Measurements from ENCODE around the gene ADM.

The ADM gene

GRCh38 chr11:10304495-10305261 lies at the start of gene ADM:
TSS of gene ADM (plus strand) at chr11:10305073. CDS start at chr11:10305701, 628 bp downstream.
- no peaks in the 10 kb centered on the region for H3K9me2 ChIP-seq (replicated peaks; ENCODE audit: insufficient read depth, low read length)
- no peaks in the 10 kb centered on the region for H3K9me3 ChIP-seq (replicated peaks; ENCODE audit: insufficient read depth, low read length)
- H3K27me3 ChIP-seq (replicated peaks; ENCODE audit: insufficient read depth, low read length): no peaks in the 10 kb centered on the region
- DNase-seq: peak; percentile 93
- peaks cover 17% of the 10 kb centered on the region for H3K36me3 ChIP-seq (replicated peaks; ENCODE audit: insufficient read depth, low read length)
- H3F3A ChIP-seq (ENCODE audit: insufficient read depth, low read length): peaks cover 75% of the 10 kb centered on the region
- H3K79me2 ChIP-seq (ENCODE audit: low read length): peaks cover 66% of the 10 kb centered on the region
- peaks cover 15% of the 10 kb centered on the region for H3K4me1 ChIP-seq (ENCODE audit: low read length)
- 0 out of 2 replicates have a peak, but pooled peaks cover 7% of the 10 kb centered on the region for H4K20me1 ChIP-seq (ENCODE audit: insufficient read depth, low read length)
- H3K9ac ChIP-seq (ENCODE audit: low read length): peak within 1 kb of the TSS; percentile 97
- H3K4me2 ChIP-seq (ENCODE audit: low read depth, low read length): peak within 1 kb of the TSS; percentile 95
- peak within 1 kb of the TSS; percentile 96 for H3K4me3 ChIP-seq (ENCODE audit: low read length)
- peak within 1 kb of the TSS; percentile 97 for H3K27ac ChIP-seq (ENCODE audit: low read length)
- peak within 1 kb of the TSS; percentile 60 for H2AFZ ChIP-seq (ENCODE audit: low read length)
- no peak for TF ChIP-seq EZH2 (optimal IDR thresholded peaks at IDR 0.05; ENCODE audit: low read depth, low read length)
- TF ChIP-seq CTCF (IDR thresholded peaks at IDR 0.05; ENCODE audit: low read length): peak; percentile 66
- no peak for TF ChIP-seq EZH2phosphoT487 (IDR thresholded peaks at IDR 0.05; ENCODE audit: low read length)

GRCh38 chr11:10255388-10256125 lies 49.3 kb upstream of the ADM start:
- Histone ChIP-seq H3K9ac (ENCODE audit: low read length) (no peak overlapping the region), H3K4me3 (ENCODE audit: low read length) (no peak overlapping the region), H2AFZ (ENCODE audit: low read length) (no peak overlapping the region), H3K79me2 (ENCODE audit: low read length) (no peaks in the 10 kb centered on the region; the same call in 1 of the 2 replicates), H4K20me1 (ENCODE audit: insufficient read depth, low read length) (no peaks in the 10 kb centered on the region), H3F3A (ENCODE audit: insufficient read depth, low read length) (no peaks in the 10 kb centered on the region), H3K27me3 (replicated peaks; ENCODE audit: insufficient read depth, low read length) (no peaks in the 10 kb centered on the region), H3K36me3 (replicated peaks; ENCODE audit: insufficient read depth, low read length) (no peaks in the 10 kb centered on the region), H3K27ac (ENCODE audit: low read length) (no peak overlapping the region), H3K4me2 (ENCODE audit: low read depth, low read length) (no peak overlapping the region), H3K4me1 (ENCODE audit: low read length) (no peaks in the 10 kb centered on the region), H3K9me3 (replicated peaks; ENCODE audit: insufficient read depth, low read length) (no peaks in the 10 kb centered on the region), H3K9me2 (replicated peaks; ENCODE audit: insufficient read depth, low read length) (no peaks in the 10 kb centered on the region)
- no peak for TF ChIP-seq CTCF (IDR thresholded peaks at IDR 0.05; ENCODE audit: low read length)
- no peak for TF ChIP-seq EZH2phosphoT487 (IDR thresholded peaks at IDR 0.05; ENCODE audit: low read length)
- TF ChIP-seq EZH2 (optimal IDR thresholded peaks at IDR 0.05; ENCODE audit: low read depth, low read length): no peak
- DNase-seq: no peak

- Histone ChIP-seq H3K4me1 (ENCODE audit: low read length) (no peaks in the 10 kb centered on the region), H3K9me3 (replicated peaks; ENCODE audit: insufficient read depth, low read length) (no peaks in the 10 kb centered on the region), H3K27me3 (replicated peaks; ENCODE audit: insufficient read depth, low read length) (no peaks in the 10 kb centered on the region), H3K9ac (ENCODE audit: low read length) (no peak overlapping the region), H3K4me3 (ENCODE audit: low read length) (no peak overlapping the region), H3K9me2 (replicated peaks; ENCODE audit: insufficient read depth, low read length) (no peaks in the 10 kb centered on the region), H3K4me2 (ENCODE audit: low read depth, low read length) (no peak overlapping the region), H3F3A (ENCODE audit: insufficient read depth, low read length) (no peaks in the 10 kb centered on the region), H4K20me1 (ENCODE audit: insufficient read depth, low read length) (no peaks in the 10 kb centered on the region), H3K79me2 (ENCODE audit: low read length) (no peaks in the 10 kb centered on the region; the same call in 1 of the 2 replicates), H3K27ac (ENCODE audit: low read length) (no peak overlapping the region), H2AFZ (ENCODE audit: low read length) (no peak overlapping the region), H3K36me3 (replicated peaks; ENCODE audit: insufficient read depth, low read length) (no peaks in the 10 kb centered on the region)
- DNase-seq: no peak
- TF ChIP-seq EZH2phosphoT487 (IDR thresholded peaks at IDR 0.05; ENCODE audit: low read length) (no peak), EZH2 (optimal IDR thresholded peaks at IDR 0.05; ENCODE audit: low read depth, low read length) (no peak), CTCF (IDR thresholded peaks at IDR 0.05; ENCODE audit: low read length) (no peak)
Observed at GRCh38 chr11:10257478-10257877, 47.4 kb upstream of the ADM start.

All from MM.1S (cell line).